HEK293 (cell line): Measurements from ENCODE around the gene KANK2.

Experiments used
- CTCF ChIA-PET: fragments of 350-600 bp; formaldehyde crosslinking; extraction: SDS; loops from one replicate; lab custom pipeline; 2021; ENCODE audit warnings: antibody characterized with exemption; lab: Yijun Ruan, JAX
- POLR2A ChIA-PET: fragments of 300-600 bp; formaldehyde crosslinking; extraction: SDS; loops from one replicate; lab custom pipeline; 2020; ENCODE audit warnings: antibody characterized with exemption, inconsistent platforms; lab: Yijun Ruan, JAX
- H3K27ac ChIP-seq: fragments of 200-500 bp; sonication (Bioruptor generic); 2 replicates; pipeline ENCODE4 v1.5.1; 2014; ENCODE audit warnings: low read depth, low read length, control low read depth, inconsistent platforms; ENCODE audit errors: extremely low read depth
- H3K36me3 ChIP-seq, 2 experiments: fragments of 200-500 bp in 1 of 2; sonication (Bioruptor generic) in 1 of 2; 1 replicate in 1 of 2; 2 replicates in 1 of 2; pipeline ENCODE4 v1.5.1; 2014 to 2017; ENCODE audit warnings: inconsistent platforms in 2 of 2, low read length in 2 of 2; ENCODE audit not compliant: control insufficient read depth in 2 of 2, insufficient read depth in 1 of 2
- H3K4me1 ChIP-seq: fragments of 200-500 bp; sonication (Bioruptor generic); 2 replicates; pipeline ENCODE4 v1.5.1; 2014; ENCODE audit warnings: mild to moderate bottlenecking, low read length, inconsistent platforms; ENCODE audit not compliant: control insufficient read depth, insufficient read depth
- H3K4me3 ChIP-seq: 2 replicates; pipeline ENCODE4 v1.5.1; 2011; ENCODE audit warnings: low read depth, mild to moderate bottlenecking, control low read depth, low read length, moderate library complexity
- H3K9me3 ChIP-seq: fragments of 200-500 bp; sonication (Bioruptor generic); 2 replicates; pipeline ENCODE4 v1.5.1; 2014; ENCODE audit warnings: low read depth, low read length, inconsistent platforms; ENCODE audit not compliant: control insufficient read depth, insufficient read depth
- BCL11A ChIP-seq: fragments of 450-650 bp; formaldehyde crosslinking; IDR thresholded peaks from 2 replicates; pipeline ENCODE4 v1.5.1; 2016; ENCODE audit warnings: low read depth, missing biosample characterization, missing genetic modification characterization
- KLF1 ChIP-seq: fragments of 450-650 bp; formaldehyde crosslinking; IDR thresholded peaks from 2 replicates; pipeline ENCODE4 v1.5.1; 2016; ENCODE audit warnings: missing biosample characterization, missing genetic modification characterization
- KLF9 ChIP-seq: fragments of 450-650 bp; formaldehyde crosslinking; IDR thresholded peaks from 2 replicates; pipeline ENCODE4 v1.5.1; 2016; ENCODE audit warnings: missing biosample characterization, missing genetic modification characterization, low read depth
- MEIS1 ChIP-seq: sonication (generic); formaldehyde crosslinking; IDR thresholded peaks from 2 replicates; pipeline ENCODE4 v1.8.1; 2022; ENCODE audit warnings: missing genetic modification reagents, mild to moderate bottlenecking, borderline replicate concordance
- OVOL3 ChIP-seq: fragments of 450-650 bp; formaldehyde crosslinking; IDR thresholded peaks from 2 replicates; pipeline ENCODE4 v1.5.1; 2016; ENCODE audit warnings: missing biosample characterization, missing genetic modification characterization
- SCRT2 ChIP-seq: fragments of 450-650 bp; formaldehyde crosslinking; IDR thresholded peaks from 2 replicates; pipeline ENCODE4 v1.5.1; 2016; ENCODE audit warnings: missing biosample characterization, missing genetic modification characterization
- ZBTB7A ChIP-seq: fragments of 450-650 bp; formaldehyde crosslinking; IDR thresholded peaks from 2 replicates; pipeline ENCODE4 v1.5.1; 2016; ENCODE audit warnings: low read depth, missing biosample characterization, missing genetic modification characterization
- ZFP3 ChIP-seq: fragments of 450-650 bp; formaldehyde crosslinking; IDR thresholded peaks from 2 replicates; pipeline ENCODE4 v1.5.1; 2016; ENCODE audit warnings: low read depth, missing biosample characterization, missing genetic modification characterization
- ZNF114 ChIP-seq: fragments of 450-650 bp; formaldehyde crosslinking; IDR thresholded peaks from 2 replicates; pipeline ENCODE4 v1.5.0; 2017; ENCODE audit warnings: missing biosample characterization, missing genetic modification characterization
- ZNF140 ChIP-seq: fragments of 450-650 bp; formaldehyde crosslinking; IDR thresholded peaks from 2 replicates; pipeline ENCODE4 v1.5.1; 2016; ENCODE audit warnings: missing biosample characterization, missing genetic modification characterization
- ZNF16 ChIP-seq: fragments of 450-650 bp; formaldehyde crosslinking; IDR thresholded peaks from 2 replicates; pipeline ENCODE4 v1.5.1; 2016; ENCODE audit warnings: low read depth, missing biosample characterization, missing genetic modification characterization
- ZNF175 ChIP-seq: fragments of 450-650 bp; formaldehyde crosslinking; IDR thresholded peaks from 2 replicates; pipeline ENCODE4 v1.5.1; 2016; ENCODE audit warnings: missing biosample characterization, missing genetic modification characterization
- ZNF202 ChIP-seq: fragments of 450-650 bp; formaldehyde crosslinking; IDR thresholded peaks from 2 replicates; pipeline ENCODE4 v1.5.1; 2016; ENCODE audit warnings: missing biosample characterization, missing genetic modification characterization, borderline replicate concordance
- ZNF214 ChIP-seq: fragments of 450-650 bp; formaldehyde crosslinking; IDR thresholded peaks from 2 replicates; pipeline ENCODE4 v1.5.1; 2017; ENCODE audit warnings: missing biosample characterization, mild to moderate bottlenecking, missing genetic modification characterization, borderline replicate concordance
- ZNF223 ChIP-seq: fragments of 450-650 bp; formaldehyde crosslinking; IDR thresholded peaks from 2 replicates; pipeline ENCODE4 v1.5.1; 2016; ENCODE audit warnings: missing biosample characterization, missing genetic modification characterization
- ZNF248 ChIP-seq: fragments of 450-650 bp; formaldehyde crosslinking; IDR thresholded peaks from 2 replicates; pipeline ENCODE4 v1.5.1; 2017; ENCODE audit warnings: missing biosample characterization, missing genetic modification characterization
- ZNF354C ChIP-seq: fragments of 450-650 bp; formaldehyde crosslinking; IDR thresholded peaks from 2 replicates; pipeline ENCODE4 v1.5.1; 2016; ENCODE audit warnings: missing biosample characterization, missing genetic modification characterization, low read depth, borderline replicate concordance
- ZNF426 ChIP-seq: fragments of 450-650 bp; formaldehyde crosslinking; IDR thresholded peaks from 2 replicates; pipeline ENCODE4 v1.5.1; 2017; ENCODE audit warnings: missing biosample characterization, missing genetic modification characterization, mild to moderate bottlenecking, inconsistent platforms, moderate library complexity
- ZNF529 ChIP-seq: fragments of 450-650 bp; formaldehyde crosslinking; IDR thresholded peaks from 2 replicates; pipeline ENCODE4 v1.5.1; 2017; ENCODE audit warnings: missing genetic modification characterization, missing biosample characterization; ENCODE audit not compliant: insufficient replicate concordance
- ZNF549 ChIP-seq: fragments of 450-650 bp; IDR thresholded peaks from 2 replicates; pipeline ENCODE4 v1.5.1; 2018; ENCODE audit warnings: missing biosample characterization, missing genetic modification characterization, mild to moderate bottlenecking, inconsistent platforms, moderate library complexity
- ZNF555 ChIP-seq: fragments of 450-650 bp; formaldehyde crosslinking; conservative IDR thresholded peaks from 2 replicates; pipeline ENCODE4 v1.5.1; 2017; ENCODE audit warnings: missing biosample characterization, mild to moderate bottlenecking, missing genetic modification characterization, inconsistent platforms
- ZNF571 ChIP-seq: fragments of 450-650 bp; formaldehyde crosslinking; IDR thresholded peaks from 2 replicates; pipeline ENCODE4 v1.5.0; 2017; ENCODE audit warnings: missing biosample characterization, missing genetic modification characterization
- ZNF629 ChIP-seq: fragments of 450-650 bp; formaldehyde crosslinking; IDR thresholded peaks from 2 replicates; pipeline ENCODE4 v1.5.1; 2017; ENCODE audit warnings: missing biosample characterization, missing genetic modification characterization
- ZNF747 ChIP-seq: fragments of 450-650 bp; formaldehyde crosslinking; IDR thresholded peaks from 2 replicates; pipeline ENCODE4 v1.5.1; 2016; ENCODE audit warnings: missing biosample characterization, missing genetic modification characterization
- ZNF768 ChIP-seq: fragments of 450-650 bp; formaldehyde crosslinking; IDR thresholded peaks from 2 replicates; pipeline ENCODE4 v1.5.1; 2018; ENCODE audit warnings: missing biosample characterization, mild to moderate bottlenecking, missing genetic modification characterization
- ZNF785 ChIP-seq: fragments of 450-650 bp; formaldehyde crosslinking; IDR thresholded peaks from 2 replicates; pipeline ENCODE4 v1.5.1; 2016; ENCODE audit warnings: missing biosample characterization, missing genetic modification characterization
- TF ChIP-seq, protein P1 (sequence below): fragments of 450-650 bp; formaldehyde crosslinking; IDR thresholded peaks from 2 replicates; pipeline ENCODE4 v1.5.1; 2017; ENCODE audit warnings: missing biosample characterization, missing genetic modification characterization
- TF ChIP-seq, protein P2 (sequence below): fragments of 450-650 bp; formaldehyde crosslinking; IDR thresholded peaks from 2 replicates; pipeline ENCODE4 v1.5.1; 2016; ENCODE audit warnings: missing biosample characterization, missing genetic modification characterization
- TF ChIP-seq, protein P3 (sequence below): fragments of 450-650 bp; formaldehyde crosslinking; IDR thresholded peaks from 2 replicates; pipeline ENCODE4 v1.5.1; 2017; ENCODE audit warnings: missing biosample characterization, missing genetic modification characterization
- TF ChIP-seq, protein P4 (sequence below): fragments of 450-650 bp; formaldehyde crosslinking; IDR thresholded peaks from 2 replicates; pipeline ENCODE4 v1.5.1; 2016; ENCODE audit warnings: missing biosample characterization, missing genetic modification characterization, low read depth

The KANK2 gene

DNA sequence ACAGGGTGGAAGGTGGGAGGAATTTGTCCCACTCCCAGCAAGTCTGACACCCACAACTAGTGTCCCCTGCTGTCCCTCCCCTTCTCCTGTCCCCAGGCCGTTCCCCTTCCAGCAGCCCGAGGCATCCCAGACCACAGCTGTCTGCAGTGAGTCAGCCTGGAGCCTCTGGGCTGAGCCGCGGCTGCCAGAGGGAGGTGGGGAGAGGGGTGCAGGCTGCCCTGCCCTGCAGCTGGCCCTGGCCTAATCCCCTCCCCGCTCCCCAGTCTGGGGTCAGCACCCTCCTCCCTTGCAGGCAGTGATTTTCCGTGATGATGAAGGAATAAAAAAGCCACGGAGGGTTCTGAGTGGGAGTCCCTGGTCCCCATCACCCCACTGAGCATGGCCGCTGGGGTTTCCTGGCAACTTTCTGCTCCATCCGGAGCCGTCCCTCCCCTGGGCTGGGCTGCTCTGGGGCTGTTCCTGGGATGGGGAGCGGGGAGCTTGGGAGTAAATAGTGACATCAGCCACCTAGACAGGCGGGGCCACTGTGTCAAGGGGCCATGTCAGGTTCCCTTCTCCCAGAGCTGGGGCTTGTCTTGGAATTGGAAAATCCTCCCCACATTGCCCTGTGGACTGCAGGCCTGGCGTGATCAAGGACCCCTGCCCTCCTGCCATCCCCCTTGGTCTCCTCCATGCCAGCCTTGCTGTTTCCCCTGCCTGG lies 58.6 kb downstream of the KANK2 start (continued):
- TF ChIP-seq, protein P1, sequence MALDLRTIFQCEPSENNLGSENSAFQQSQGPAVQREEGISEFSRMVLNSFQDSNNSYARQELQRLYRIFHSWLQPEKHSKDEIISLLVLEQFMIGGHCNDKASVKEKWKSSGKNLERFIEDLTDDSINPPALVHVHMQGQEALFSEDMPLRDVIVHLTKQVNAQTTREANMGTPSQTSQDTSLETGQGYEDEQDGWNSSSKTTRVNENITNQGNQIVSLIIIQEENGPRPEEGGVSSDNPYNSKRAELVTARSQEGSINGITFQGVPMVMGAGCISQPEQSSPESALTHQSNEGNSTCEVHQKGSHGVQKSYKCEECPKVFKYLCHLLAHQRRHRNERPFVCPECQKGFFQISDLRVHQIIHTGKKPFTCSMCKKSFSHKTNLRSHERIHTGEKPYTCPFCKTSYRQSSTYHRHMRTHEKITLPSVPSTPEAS (tag by site-specific recombination): no peak
- TF ChIP-seq ZNF571 (tag by site-specific recombination) (no peak), ZNF248 (tag by site-specific recombination) (no peak), ZNF785 (tag by site-specific recombination) (no peak), ZNF114 (tag by site-specific recombination) (no peak), ZNF175 (no peak)
- TF ChIP-seq, all 188 proteins: peak for 35

DNA sequence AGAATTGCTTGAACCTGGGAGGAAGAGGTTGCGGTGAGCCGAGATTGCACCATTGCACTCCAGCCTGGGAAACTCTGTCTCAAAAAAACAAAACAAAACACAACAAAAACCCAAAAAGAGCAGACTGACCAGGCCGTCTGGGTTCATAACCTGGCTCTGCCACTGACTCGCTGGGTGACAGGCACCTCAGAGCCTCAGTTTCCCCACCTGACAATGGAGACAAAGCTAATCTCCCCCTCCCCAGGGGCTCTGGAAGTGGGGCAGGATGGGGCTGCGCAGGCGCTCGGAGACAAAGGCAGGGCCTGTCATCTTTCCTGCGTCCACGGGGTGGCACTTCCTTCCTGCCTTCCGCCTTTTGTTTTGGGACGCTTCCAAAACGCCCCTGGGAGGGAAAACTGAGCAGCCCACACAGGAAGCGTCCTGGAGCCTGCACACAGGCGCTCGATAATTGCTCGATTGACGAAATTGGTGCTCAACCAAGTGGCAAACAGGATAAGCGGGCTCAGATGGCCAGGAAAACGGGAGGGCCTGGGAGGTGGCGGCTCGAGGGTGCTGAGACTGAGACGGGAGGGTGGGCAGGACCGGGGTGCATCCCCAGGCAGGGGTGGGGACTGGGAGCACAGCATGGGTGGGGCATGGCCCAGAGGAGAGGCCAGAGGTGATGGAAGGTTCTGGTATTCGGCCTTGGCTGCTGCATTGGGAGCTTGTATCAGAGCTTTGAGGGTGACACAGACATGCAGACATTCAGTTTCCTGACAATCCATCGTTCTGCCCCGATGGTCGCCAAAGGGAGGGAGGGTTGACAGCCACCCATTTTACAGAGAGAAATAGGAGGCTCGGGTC lies 59.6 kb downstream of the KANK2 start:
- Histone ChIP-seq H3K36me3 (peaks cover 0 to 4% of the 10 kb centered on the region in 2 experiments; a peak in 1 of 3 replicates), H3K27ac (no peak overlapping the region; the same call in 1 of the 2 replicates), H3K4me3 (peak overlapping the region; percentile 8), H3K9me3 (no peaks in the 10 kb centered on the region), H3K4me1 (peaks cover 19% of the 10 kb centered on the region)
- POLR2A ChIA-PET: interaction anchor here (1.1 to 2.3 kb wide), 4 partner anchors 17 to 201 kb away, joined by 3 to 20 read pairs (median 8); partner anchors contain the start of genes KANK2 and SPC24
- CTCF ChIA-PET: interaction anchor here (0.5 to 4.3 kb wide), 20 partner anchors 9 to 629 kb away, joined by 3 to 44 read pairs (median 3); partner anchors contain the start of gene ZNF441
- TF ChIP-seq, protein P2, sequence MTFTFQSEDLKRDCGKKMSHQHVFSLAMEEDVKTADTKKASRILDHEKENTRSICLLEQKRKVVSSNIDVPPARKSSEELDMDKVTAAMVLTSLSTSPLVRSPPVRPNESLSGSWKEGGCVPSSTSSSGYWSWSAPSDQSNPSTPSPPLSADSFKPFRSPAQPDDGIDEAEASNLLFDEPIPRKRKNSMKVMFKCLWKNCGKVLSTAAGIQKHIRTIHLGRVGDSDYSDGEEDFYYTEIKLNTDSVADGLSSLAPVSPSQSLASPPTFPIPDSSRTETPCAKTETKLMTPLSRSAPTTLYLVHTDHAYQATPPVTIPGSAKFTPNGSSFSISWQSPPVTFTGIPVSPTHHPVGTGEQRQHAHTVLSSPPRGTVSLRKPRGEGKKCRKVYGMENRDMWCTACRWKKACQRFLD: no peak
- peak; percentile 15; the same call in 1 of the 2 replicates for TF ChIP-seq KLF9 (tag by site-specific recombination)
- TF ChIP-seq OVOL3 (tag by site-specific recombination): 0 out of 2 replicates have a peak, but pooled peaks have one; percentile 27
- TF ChIP-seq ZNF140 (tag by site-specific recombination): no peak
- no peak for TF ChIP-seq ZNF529
- no peak for TF ChIP-seq ZNF549 (tag by site-specific recombination)
- TF ChIP-seq ZNF223: no peak
- no peak; the same call in 1 of the 2 replicates for TF ChIP-seq ZNF768 (tag by site-specific recombination)
- TF ChIP-seq, protein P3, sequence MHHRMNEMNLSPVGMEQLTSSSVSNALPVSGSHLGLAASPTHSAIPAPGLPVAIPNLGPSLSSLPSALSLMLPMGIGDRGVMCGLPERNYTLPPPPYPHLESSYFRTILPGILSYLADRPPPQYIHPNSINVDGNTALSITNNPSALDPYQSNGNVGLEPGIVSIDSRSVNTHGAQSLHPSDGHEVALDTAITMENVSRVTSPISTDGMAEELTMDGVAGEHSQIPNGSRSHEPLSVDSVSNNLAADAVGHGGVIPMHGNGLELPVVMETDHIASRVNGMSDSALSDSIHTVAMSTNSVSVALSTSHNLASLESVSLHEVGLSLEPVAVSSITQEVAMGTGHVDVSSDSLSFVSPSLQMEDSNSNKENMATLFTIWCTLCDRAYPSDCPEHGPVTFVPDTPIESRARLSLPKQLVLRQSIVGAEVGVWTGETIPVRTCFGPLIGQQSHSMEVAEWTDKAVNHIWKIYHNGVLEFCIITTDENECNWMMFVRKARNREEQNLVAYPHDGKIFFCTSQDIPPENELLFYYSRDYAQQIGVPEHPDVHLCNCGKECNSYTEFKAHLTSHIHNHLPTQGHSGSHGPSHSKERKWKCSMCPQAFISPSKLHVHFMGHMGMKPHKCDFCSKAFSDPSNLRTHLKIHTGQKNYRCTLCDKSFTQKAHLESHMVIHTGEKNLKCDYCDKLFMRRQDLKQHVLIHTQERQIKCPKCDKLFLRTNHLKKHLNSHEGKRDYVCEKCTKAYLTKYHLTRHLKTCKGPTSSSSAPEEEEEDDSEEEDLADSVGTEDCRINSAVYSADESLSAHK (tag by site-specific recombination): no peak
- TF ChIP-seq ZNF354C (tag by site-specific recombination): no peak
- no peak for TF ChIP-seq ZNF426 (tag by site-specific recombination)
- TF ChIP-seq KLF1 (tag by site-specific recombination): peak; percentile 80
- no peak for TF ChIP-seq ZNF555 (tag by site-specific recombination)
- TF ChIP-seq, protein P4, sequence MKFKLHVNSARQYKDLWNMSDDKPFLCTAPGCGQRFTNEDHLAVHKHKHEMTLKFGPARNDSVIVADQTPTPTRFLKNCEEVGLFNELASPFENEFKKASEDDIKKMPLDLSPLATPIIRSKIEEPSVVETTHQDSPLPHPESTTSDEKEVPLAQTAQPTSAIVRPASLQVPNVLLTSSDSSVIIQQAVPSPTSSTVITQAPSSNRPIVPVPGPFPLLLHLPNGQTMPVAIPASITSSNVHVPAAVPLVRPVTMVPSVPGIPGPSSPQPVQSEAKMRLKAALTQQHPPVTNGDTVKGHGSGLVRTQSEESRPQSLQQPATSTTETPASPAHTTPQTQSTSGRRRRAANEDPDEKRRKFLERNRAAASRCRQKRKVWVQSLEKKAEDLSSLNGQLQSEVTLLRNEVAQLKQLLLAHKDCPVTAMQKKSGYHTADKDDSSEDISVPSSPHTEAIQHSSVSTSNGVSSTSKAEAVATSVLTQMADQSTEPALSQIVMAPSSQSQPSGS (tag by site-specific recombination): no peak
- no peak for TF ChIP-seq ZNF202 (tag by site-specific recombination)
- peak; percentile 88 for TF ChIP-seq ZNF629
- TF ChIP-seq ZNF16: no peak
- TF ChIP-seq ZNF214 (tag by site-specific recombination): no peak
- TF ChIP-seq BCL11A: no peak
- TF ChIP-seq SCRT2 (tag by site-specific recombination): no peak
- TF ChIP-seq ZNF747 (tag by site-specific recombination): no peak
- peak; percentile 0; the same call in 1 of the 2 replicates for TF ChIP-seq ZBTB7A
- TF ChIP-seq ZFP3 (tag by site-specific recombination): no peak
- no peak for TF ChIP-seq MEIS1 (CRISPR knock-in tag)
